Subcutaneous abdominal adipose tissue (tissue), 5 donors: Measurements from ENCODE around the gene CD109.
A peak's percentile ranks its signal among the peaks of the same experiment; 100 is the strongest.
"Not testable (repeated sequence)": the region's sequence is repeated elsewhere in the genome, so short reads cannot be mapped to it uniquely, and the experiment has no call there.

Experiments used
- H3K27ac ChIP-seq: one replicate; pipeline ENCODE4 v1.7.0; 2013; ENCODE audit warnings: low read depth, mild to moderate bottlenecking, inconsistent platforms, low read length, moderate library complexity
- H3K27me3 ChIP-seq, 5 donors: one replicate each; pipeline ENCODE4 v1.7.0; 2013; ENCODE audit warnings: low read length in 5 of 5, inconsistent platforms in 1 of 5; ENCODE audit not compliant: control insufficient read depth in 5 of 5, insufficient read depth in 4 of 5
- H3K36me3 ChIP-seq, 5 donors: one replicate each; pipeline ENCODE4 v1.7.0; 2013; ENCODE audit warnings: low read length in 5 of 5; ENCODE audit not compliant: control insufficient read depth in 5 of 5, insufficient read depth in 5 of 5
- H3K4me1 ChIP-seq, 5 donors: one replicate each; pipeline ENCODE4 v1.7.0; 2013; ENCODE audit warnings: low read length in 5 of 5, mild to moderate bottlenecking in 3 of 5, moderate library complexity in 1 of 5; ENCODE audit not compliant: control insufficient read depth in 5 of 5, insufficient read depth in 5 of 5
- H3K4me3 ChIP-seq, 5 donors: one replicate each; pipeline ENCODE4 v1.7.0; 2013; ENCODE audit warnings: low read length in 5 of 5, low read depth in 1 of 5
- H3K9ac ChIP-seq, 5 donors: one replicate each; pipeline ENCODE4 v1.7.0; 2013; ENCODE audit warnings: low read length in 5 of 5, mild to moderate bottlenecking in 4 of 5, moderate library complexity in 3 of 5
- H3K9me3 ChIP-seq, 5 donors: one replicate each; pipeline ENCODE4 v1.7.0; 2013; ENCODE audit warnings: low read length in 5 of 5; ENCODE audit not compliant: control insufficient read depth in 5 of 5
- donor health status: healthy.
- donor health status: healthy.
- donor health status: healthy.
- donor health status: healthy.
- donor health status: healthy.

Gene CD109

DNA sequence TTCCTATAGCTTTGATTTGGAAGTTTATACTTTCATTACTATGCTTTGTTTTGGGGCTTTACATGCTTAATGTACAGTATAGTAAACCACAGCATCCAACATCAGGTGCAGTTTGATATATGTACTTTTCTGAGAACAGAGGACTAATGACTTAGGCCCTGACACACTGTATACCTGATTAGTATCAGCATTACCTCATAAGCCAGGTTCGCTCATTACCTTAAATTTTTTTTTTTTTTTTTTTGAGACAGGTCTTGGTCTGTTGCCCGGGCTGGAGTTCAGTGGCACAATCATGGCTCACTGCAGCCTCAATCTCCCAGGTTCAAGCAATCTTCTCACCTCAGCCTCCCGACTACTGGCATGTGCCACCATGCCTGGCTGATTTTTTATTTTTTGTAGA, 28.4 kb downstream of the CD109 start:
- Histone ChIP-seq H3K4me1 (no peaks in the 10 kb centered on the region), H3K27me3 (no peaks in the 10 kb centered on the region), H3K9me3 (no peaks in the 10 kb centered on the region), H3K27ac (no peak overlapping the region), H3K9ac (no peak overlapping the region), H3K36me3 (no peaks in the 10 kb centered on the region), H3K4me3 (no peak overlapping the region)

DNA sequence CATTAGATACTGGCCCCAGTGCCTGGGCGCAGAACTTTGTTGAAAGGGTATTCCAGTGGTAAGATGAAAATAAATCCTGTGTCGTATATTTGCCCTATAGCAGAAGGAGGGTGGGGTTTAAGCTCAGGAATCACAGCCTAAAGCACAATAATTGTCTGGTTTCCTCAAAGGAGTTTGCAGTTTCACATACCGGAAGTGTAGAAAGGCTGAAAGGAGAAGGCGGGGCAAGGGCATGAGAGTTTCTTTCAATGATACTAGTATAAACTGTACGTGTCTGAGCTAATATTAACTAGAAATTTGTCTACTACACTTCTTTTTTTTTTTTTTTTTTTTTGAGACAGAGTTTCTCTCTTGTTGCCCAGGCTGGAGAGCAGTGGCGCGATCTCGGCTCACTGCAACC, 29.2 kb downstream of the CD109 start:
- H3K9me3 ChIP-seq, H3K27me3 ChIP-seq, H3K36me3 ChIP-seq, H3K4me1 ChIP-seq, H3K9ac ChIP-seq, H3K27ac ChIP-seq: not testable (repeated sequence)
- H3K4me3 ChIP-seq: peak overlapping the region in 2 of 5 donors; percentile 15 to 42

DNA sequence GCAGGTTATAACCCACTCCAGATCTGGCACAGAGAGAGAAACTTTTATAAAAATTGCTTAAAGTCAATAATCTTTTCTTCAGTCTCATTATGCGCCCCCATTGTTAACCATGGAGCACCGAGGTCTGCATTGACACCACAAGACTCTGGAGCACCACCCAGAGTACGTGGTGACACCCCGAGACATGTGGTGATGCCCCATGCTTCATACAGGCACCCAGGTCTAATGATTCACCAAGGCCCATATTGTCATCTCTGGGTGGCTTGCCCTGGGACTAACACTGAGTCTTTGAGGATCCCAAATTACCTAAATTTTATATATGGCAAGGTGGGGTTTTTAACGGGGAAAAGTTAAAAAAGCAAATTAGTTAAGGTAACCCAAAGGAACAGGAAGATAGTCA, 31.1 kb downstream of the CD109 start:
- Histone ChIP-seq H3K9ac (no peak overlapping the region), H3K27ac (no peak overlapping the region), H3K4me3 (no peak overlapping the region), H3K4me1 (no peaks in the 10 kb centered on the region), H3K27me3 (no peaks in the 10 kb centered on the region), H3K9me3 (no peaks in the 10 kb centered on the region), H3K36me3 (peaks cover 0 to 10% (median 0%) of the 10 kb centered on the region in 5 donors)

DNA sequence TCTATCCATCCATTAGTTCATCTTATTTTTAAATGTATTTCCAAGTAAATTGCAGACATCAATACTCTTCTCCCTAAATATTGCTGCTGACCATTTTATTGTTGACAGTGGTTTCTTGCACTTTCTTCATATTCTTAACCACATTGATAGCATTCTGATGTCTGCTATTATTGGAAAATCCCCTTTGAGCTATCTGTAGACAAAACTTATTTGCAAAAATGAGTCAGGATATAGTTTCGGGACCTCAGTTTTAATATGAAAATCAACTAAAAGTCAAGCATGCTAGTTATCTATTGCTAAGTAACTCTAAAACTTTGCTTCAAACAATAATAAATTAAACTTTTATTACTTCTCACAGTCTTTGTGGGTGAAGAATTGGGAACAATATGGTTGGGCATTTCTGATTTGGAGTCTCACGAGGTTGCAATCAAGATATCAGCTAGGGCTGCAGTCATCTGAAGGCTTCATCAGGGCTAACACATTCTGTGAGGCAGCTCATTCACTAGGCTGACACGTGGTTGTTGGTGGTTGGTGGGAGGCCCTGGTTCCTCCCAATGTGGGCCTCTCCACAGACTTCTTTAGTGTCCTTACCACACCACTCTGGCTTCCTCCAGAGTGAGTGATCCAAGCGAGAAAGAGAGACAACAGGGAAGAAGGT, 32.7 kb downstream of the CD109 start:
- Histone ChIP-seq H3K9me3 (no peaks in the 10 kb centered on the region), H3K4me3 (no peak overlapping the region), H3K4me1 (no peaks in the 10 kb centered on the region), H3K27me3 (no peaks in the 10 kb centered on the region), H3K9ac (no peak overlapping the region), H3K36me3 (peaks cover 0 to 10% (median 2%) of the 10 kb centered on the region in 5 donors), H3K27ac (no peak overlapping the region)

DNA sequence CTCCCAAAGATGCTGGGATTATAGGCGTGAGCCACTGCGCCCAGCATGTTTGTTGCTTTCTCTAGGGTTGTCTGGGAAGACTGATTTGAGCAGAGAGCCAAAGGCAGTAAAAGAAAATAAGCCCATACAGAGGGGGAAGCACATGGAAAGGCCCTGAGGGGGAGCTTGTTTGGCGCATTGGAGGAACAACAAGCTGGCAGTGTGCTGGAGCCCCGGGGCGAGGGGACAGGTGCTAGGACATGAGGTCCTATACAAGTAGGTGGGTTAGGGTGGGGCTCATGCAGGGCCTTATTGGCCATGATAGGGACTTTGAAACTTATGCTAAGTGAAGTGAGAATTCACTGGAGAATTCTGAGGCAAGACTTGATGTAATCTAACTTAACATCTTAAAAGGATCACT, 35.3 kb downstream of the CD109 start:
- H3K4me1 ChIP-seq: no peaks in the 10 kb centered on the region
- no peak overlapping the region for H3K27ac ChIP-seq
- H3K9me3 ChIP-seq: no peaks in the 10 kb centered on the region
- no peaks in the 10 kb centered on the region for H3K27me3 ChIP-seq
- H3K4me3 ChIP-seq: no peak overlapping the region
- no peak overlapping the region for H3K9ac ChIP-seq
- H3K36me3 ChIP-seq: peaks cover 0 to 14% (median 3%) of the 10 kb centered on the region in 5 donors

DNA sequence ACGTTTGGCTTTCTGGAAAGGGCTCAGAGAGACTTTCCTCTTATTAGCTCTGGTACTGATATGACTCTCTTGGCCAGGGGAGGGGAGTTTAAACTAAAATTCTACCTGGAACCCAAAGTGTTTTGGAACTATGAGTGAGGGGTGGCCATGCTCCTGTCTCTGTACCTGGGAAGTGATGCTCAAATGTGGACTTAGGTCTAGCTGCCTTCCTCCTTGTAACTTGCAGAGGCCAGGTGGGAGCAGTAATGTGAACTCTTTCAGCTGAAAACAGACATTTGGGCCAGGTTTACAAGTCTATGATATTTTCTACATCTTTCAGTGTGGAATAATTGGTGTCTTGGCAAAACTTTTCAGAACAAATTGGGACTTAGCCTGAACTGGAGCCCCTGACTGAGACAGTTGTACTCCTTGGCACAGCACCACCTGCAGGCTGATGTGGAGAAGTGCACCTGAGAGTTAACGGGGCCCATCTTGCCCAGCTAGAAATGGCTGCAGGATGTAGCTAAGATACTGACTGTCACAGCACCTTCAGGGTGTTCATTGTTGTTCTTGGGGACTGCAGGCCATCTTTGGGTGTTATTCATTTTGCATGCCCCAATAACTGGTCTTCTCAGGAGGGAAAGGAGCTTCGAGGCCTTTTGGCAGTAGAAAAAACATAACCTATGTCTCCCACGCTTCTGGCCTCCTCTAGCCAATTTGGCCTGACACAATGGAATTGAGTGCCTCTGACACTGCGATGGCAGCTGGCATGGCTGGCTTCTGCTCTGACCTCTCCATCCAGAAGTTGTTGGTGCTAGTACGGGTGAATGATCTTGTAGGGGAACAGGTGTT, 37.1 kb downstream of the CD109 start:
- Histone ChIP-seq H3K27ac (no peak overlapping the region), H3K9ac (no peak overlapping the region)

DNA sequence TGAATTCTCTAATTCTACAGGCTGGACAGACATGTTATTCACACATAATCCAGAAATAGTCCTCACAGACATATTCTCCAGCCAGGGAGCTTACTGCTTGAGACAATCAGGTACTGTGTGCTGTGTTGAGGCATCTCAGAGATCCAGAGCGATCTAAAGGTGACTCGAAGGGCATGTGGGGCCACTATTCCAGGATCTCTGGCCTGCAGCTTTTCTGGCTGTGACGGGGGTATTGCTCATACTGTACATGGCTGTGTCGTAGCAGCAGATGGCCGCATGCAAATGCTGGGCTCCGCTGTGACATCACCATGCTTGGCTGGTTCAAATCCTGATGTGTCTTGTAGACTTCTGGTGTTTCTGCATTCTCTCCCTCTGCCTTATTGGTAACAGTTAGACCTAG, 37.8 kb downstream of the CD109 start:
- Histone ChIP-seq H3K9ac (no peak overlapping the region), H3K27ac (no peak overlapping the region), H3K9me3 (no peaks in the 10 kb centered on the region), H3K4me1 (peaks cover 0 to 7% (median 0%) of the 10 kb centered on the region in 5 donors), H3K27me3 (no peaks in the 10 kb centered on the region), H3K4me3 (no peak overlapping the region), H3K36me3 (peaks cover 0 to 14% (median 3%) of the 10 kb centered on the region in 5 donors)

More for the DNA sequence above, 37.1 kb downstream of the CD109 start:
- H3K4me1 ChIP-seq: no peaks in the 10 kb centered on the region
- no peaks in the 10 kb centered on the region for H3K9me3 ChIP-seq
- H3K36me3 ChIP-seq: peaks cover 0 to 14% (median 3%) of the 10 kb centered on the region in 5 donors
- H3K27me3 ChIP-seq: no peaks in the 10 kb centered on the region
- no peak overlapping the region for H3K4me3 ChIP-seq

DNA sequence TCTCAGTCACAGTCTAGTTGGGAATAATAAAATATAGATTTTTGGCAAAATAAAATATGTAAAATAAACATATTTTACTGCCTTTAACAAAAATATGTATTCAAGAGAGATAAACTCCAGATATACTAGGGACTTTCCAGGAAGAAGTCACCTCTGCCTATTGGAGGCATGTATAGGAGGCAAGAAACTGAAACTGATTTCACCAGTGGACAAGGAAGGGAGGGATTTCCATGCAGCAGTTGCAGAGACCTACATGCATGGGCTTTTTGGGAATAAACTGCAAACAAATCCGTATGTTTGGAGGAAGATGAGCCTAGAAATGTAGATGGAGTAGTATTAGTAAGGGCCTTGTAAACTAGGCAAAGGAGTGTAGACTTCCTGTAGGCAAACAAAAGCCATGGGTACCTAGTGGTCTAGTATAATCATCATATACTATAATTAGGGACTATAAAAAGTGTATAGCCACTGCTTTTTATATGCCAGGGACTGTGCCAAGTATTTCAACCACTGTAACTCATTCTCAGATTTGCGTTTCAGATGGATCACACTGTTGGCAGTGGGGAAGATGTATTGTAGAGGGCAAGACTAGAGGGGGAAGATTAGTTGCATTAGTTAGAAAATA, 38.9 kb downstream of the CD109 start:
- Histone ChIP-seq H3K9me3 (no peaks in the 10 kb centered on the region), H3K4me1 (peaks cover 0 to 8% (median 0%) of the 10 kb centered on the region in 5 donors), H3K9ac (no peak overlapping the region), H3K27ac (no peak overlapping the region), H3K27me3 (no peaks in the 10 kb centered on the region), H3K36me3 (peaks cover 0 to 14% (median 3%) of the 10 kb centered on the region in 5 donors), H3K4me3 (no peak overlapping the region)

DNA sequence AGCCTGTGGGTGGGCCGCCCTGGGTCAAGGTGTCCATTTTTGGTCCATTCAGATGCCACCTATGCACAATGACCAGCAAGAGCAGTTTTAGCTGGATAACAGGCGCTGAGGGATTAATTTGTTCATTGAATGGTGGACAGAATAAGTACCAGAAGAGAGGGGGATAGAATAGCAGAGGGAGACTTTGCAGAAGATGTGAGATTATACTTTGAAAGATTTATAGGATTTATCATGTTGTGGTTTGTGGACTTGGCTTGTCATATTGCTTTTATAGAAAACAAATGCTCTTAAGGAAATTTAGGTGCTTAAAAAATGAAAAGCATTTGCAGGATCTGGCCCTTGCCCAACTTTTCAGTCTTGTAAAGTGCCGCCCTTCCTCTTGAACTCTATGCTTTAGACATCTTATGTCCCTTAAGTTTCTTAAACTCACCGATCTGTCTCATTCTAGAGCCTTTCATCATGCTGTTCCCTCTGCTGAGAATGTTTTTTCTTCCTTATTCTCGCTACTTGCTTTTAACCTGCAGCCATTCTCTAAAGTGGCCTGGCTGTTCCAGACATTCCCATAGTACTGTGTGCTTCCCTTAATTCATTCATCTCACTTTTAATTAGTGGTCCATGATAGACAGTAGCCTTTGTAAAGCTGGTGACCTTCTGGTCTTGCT, 42.5 kb downstream of the CD109 start:
- no peak overlapping the region for H3K27ac ChIP-seq
- H3K9me3 ChIP-seq: no peaks in the 10 kb centered on the region
- H3K4me3 ChIP-seq: no peak overlapping the region
- H3K36me3 ChIP-seq: peaks cover 0 to 6% (median 3%) of the 10 kb centered on the region in 5 donors
- H3K27me3 ChIP-seq: no peaks in the 10 kb centered on the region
- peaks cover 0 to 8% (median 0%) of the 10 kb centered on the region in 5 donors for H3K4me1 ChIP-seq
- peak overlapping the region in 1 of 5 donors; percentile 14 for H3K9ac ChIP-seq
